Urinary bladder (tissue), 4 donors: Measurements from ENCODE around the gene MICAL1. TPM values are rescaled to one million over a fixed set of nuclear protein-coding genes. Genes with fewer than 3 reads are reported as not detected.
"Not testable (repeated sequence)": the region's sequence is repeated elsewhere in the genome, so short reads cannot be mapped to it uniquely, and the experiment has no call there.

Source experiments
- DNase-seq: peaks from one replicate; pipeline ENCODE4 v3.0.0-alpha.2; 2015; ENCODE audit errors: extremely low spot score
- H3K27ac ChIP-seq: one replicate; pipeline ENCODE4 v1.5.1; 2013; ENCODE audit warnings: low read depth, mild to moderate bottlenecking, moderate library complexity
- H3K36me3 ChIP-seq: one replicate; pipeline ENCODE4 v1.6.1; 2013; ENCODE audit warnings: mild to moderate bottlenecking, moderate library complexity; ENCODE audit not compliant: insufficient read depth
- H3K4me1 ChIP-seq: one replicate; pipeline ENCODE4 v1.6.1; 2013; ENCODE audit warnings: mild to moderate bottlenecking, moderate library complexity; ENCODE audit not compliant: insufficient read depth
- H3K4me3 ChIP-seq: one replicate; pipeline ENCODE4 v1.5.1; 2013; ENCODE audit warnings: low read depth, low read length
- WGBS: extraction: QIAGEN DNeasy Blood & Tissue Kit; methylation state at CpG from one replicate; pipeline ENCODE4 v1.1.7; 2013; 5-methylcytosine and 5-hydroxymethylcytosine counted together
- polyA plus RNA-seq: library from polyadenylated mRNA; stranded (reverse); fragments of 200-250 nt; gene quantifications from one replicate; pipeline ENCODE4 v1.2.3, GENCODE V29; 2013
- total RNA-seq: library from RNA; depleted of rRNA; stranded (reverse); fragments of >200 nt; gene quantifications from one replicate; pipeline ENCODE4 v1.2.3, GENCODE V29; 2014
- donor health status: healthy with polysubstance abuse.
- donor health status: healthy.

MICAL1 gene
- total and polyA plus RNA-seq, 2 donors: 25.5 to 83.8 TPM

GRCh38 chr6:109471105-109471810, 15.7 kb upstream of the MICAL1 start:
- H3K36me3 ChIP-seq: no peaks in the 10 kb centered on the region
- 91% methylated on average over 5 of the region's 5 CpGs for WGBS

GRCh38 chr6:109469591-109470189, 14.1 kb upstream of the MICAL1 start:
- H3K36me3 ChIP-seq: no peaks in the 10 kb centered on the region
- WGBS: 92% methylated on average over 5 of the region's 5 CpGs
- H3K27ac ChIP-seq: no peak overlapping the region
- no peak overlapping the region for H3K4me3 ChIP-seq
- no peaks in the 10 kb centered on the region for H3K4me1 ChIP-seq
- DNase-seq: no peak

More at GRCh38 chr6:109471105-109471810, 15.7 kb upstream of the MICAL1 start:
- DNase-seq: no peak
- no peak overlapping the region for H3K27ac ChIP-seq
- no peaks in the 10 kb centered on the region for H3K4me1 ChIP-seq
- H3K4me3 ChIP-seq: no peak overlapping the region

- H3K36me3 ChIP-seq: no peaks in the 10 kb centered on the region
- H3K27ac ChIP-seq: no peak overlapping the region
- H3K4me1 ChIP-seq: no peaks in the 10 kb centered on the region
- 78% methylated on average over 6 of the region's 6 CpGs for WGBS
- no peak overlapping the region for H3K4me3 ChIP-seq
- no peak for DNase-seq
These were observed 12.1 kb upstream of the MICAL1 start for GRCh38 chr6:109467696-109468095.

GRCh38 chr6:109466212-109466923, 10.8 kb upstream of the MICAL1 start:
- no peak for DNase-seq
- no peak overlapping the region for H3K4me3 ChIP-seq
- WGBS: 86% methylated on average over 7 of the region's 7 CpGs
- peaks cover 3% of the 10 kb centered on the region for H3K36me3 ChIP-seq
- no peaks in the 10 kb centered on the region for H3K4me1 ChIP-seq
- H3K27ac ChIP-seq: no peak overlapping the region

GRCh38 chr6:109465772-109466171, 10.2 kb upstream of the MICAL1 start:
- H3K4me1 ChIP-seq: no peaks in the 10 kb centered on the region
- DNase-seq: no peak
- 87% methylated on average over 7 of the region's 7 CpGs for WGBS
- no peak overlapping the region for H3K4me3 ChIP-seq
- no peak overlapping the region for H3K27ac ChIP-seq
- H3K36me3 ChIP-seq: peaks cover 3% of the 10 kb centered on the region

- H3K36me3 ChIP-seq: peaks cover 3% of the 10 kb centered on the region
- no peak overlapping the region for H3K4me3 ChIP-seq
- WGBS: 79% methylated on average over 1 of the region's 1 CpG
- no peak for DNase-seq
- no peak overlapping the region for H3K27ac ChIP-seq
- H3K4me1 ChIP-seq: peaks cover 1% of the 10 kb centered on the region
These were observed 6.4 kb upstream of the MICAL1 start for GRCh38 chr6:109461733-109462526.

- H3K4me1 ChIP-seq, H3K36me3 ChIP-seq, H3K4me3 ChIP-seq, H3K27ac ChIP-seq, DNase-seq: not testable (repeated sequence)
- WGBS: 98% methylated on average over 1 of the region's 1 CpG
These were observed 5.6 kb upstream of the MICAL1 start for GRCh38 chr6:109461205-109461604.

GRCh38 chr6:109460161-109460829, 4.7 kb upstream of the MICAL1 start:
- no peak overlapping the region for H3K27ac ChIP-seq
- no peak for DNase-seq

GRCh38 chr6:109458774-109459531, 3.4 kb upstream of the MICAL1 start:
- no peak overlapping the region for H3K4me3 ChIP-seq
- peaks cover 3% of the 10 kb centered on the region for H3K36me3 ChIP-seq
- WGBS: 78% methylated on average over 5 of the region's 5 CpGs
- H3K27ac ChIP-seq: no peak overlapping the region
- DNase-seq: no peak
- H3K4me1 ChIP-seq: peaks cover 1% of the 10 kb centered on the region

More at GRCh38 chr6:109460161-109460829, 4.7 kb upstream of the MICAL1 start:
- Histone ChIP-seq H3K4me1 (peaks cover 1% of the 10 kb centered on the region), H3K36me3 (peaks cover 3% of the 10 kb centered on the region), H3K4me3 (no peak overlapping the region)
- 85% methylated on average over 3 of the region's 3 CpGs for WGBS

- DNase-seq: no peak
- H3K4me3 ChIP-seq: no peak overlapping the region
- no peak overlapping the region for H3K27ac ChIP-seq
- H3K36me3 ChIP-seq: peaks cover 3% of the 10 kb centered on the region
- WGBS: 74% methylated on average over 6 of the region's 6 CpGs
- peaks cover 1% of the 10 kb centered on the region for H3K4me1 ChIP-seq
These were observed 2.0 kb upstream of the MICAL1 start for GRCh38 chr6:109457562-109457996.

GRCh38 chr6:109456710-109457561, 1.4 kb upstream of the MICAL1 start:
- peaks cover 1% of the 10 kb centered on the region for H3K4me1 ChIP-seq
- no peak overlapping the region for H3K27ac ChIP-seq
- no peak for DNase-seq
- WGBS: 47% methylated on average over 16 of the region's 16 CpGs
- H3K36me3 ChIP-seq: no peaks in the 10 kb centered on the region
- H3K4me3 ChIP-seq: peak overlapping the region; percentile 77
